HG03097 (cell line): ENCODE measurements around the gene CTBP2.

Experiments
- ATAC-seq: cut with Tn5 transposase; IDR thresholded peaks from one replicate; pipeline ENCODE4 v1.9.1; 2021; ENCODE audit not compliant: unreplicated experiment, low FRiP score

The CTBP2 gene

GRCh38 chr10:125129076-125129458, 31.3 kb downstream of the CTBP2 start:
- no peak for ATAC-seq

DNA sequence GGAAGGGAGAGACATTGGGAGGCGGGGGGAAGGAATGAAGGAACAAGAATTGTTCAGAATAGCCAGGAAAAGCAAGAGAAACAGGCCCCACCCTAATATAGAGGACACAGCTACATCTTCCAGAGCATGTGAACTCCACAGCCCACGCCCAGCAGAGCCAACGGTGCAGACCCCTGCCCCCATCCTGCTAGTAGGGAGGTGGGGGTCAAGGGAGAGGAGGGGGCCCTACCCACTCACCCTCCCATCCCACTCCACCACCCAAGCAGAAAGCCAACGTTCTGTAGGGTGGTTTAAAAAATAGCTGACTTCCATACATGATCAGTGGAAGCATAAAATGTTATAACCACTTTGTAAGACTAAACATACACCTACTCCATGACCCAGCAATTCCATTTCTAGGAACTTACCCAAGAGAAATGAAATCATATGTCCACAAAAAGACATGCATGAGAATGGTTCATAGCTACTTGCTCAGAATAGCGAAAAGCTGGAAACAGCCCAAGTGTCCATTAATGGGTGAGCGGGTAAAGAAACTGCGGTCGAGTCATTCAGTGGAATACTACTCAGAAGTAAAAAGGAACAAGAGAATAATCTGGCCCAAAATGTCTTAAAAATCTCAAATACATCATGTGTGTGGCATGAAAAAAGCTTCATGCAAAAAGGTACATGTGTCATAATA, 31.8 kb downstream of the CTBP2 start:
- no peak for ATAC-seq

- no peak for ATAC-seq
Measured at GRCh38 chr10:125127986-125128385, 32.4 kb downstream of the CTBP2 start.

DNA sequence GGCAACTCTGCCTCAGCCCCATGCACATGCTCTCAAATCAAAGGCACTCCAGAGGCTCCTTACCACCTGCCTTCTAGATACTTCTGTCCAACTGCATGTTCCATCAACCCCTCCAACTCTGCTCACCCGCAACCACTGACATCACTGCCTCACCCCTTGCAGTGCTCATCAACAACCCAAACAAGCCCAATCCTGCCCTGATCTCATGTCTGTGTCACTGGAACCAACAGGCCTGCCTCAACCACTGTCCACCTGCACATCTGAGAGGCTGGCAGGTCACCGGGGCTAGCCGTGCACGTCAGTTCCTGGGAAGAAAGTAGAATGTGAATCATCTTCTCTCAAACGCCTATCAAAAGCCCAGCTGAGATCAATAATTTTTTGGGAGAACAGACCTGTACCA, 33.3 kb downstream of the CTBP2 start:
- no peak for ATAC-seq

DNA sequence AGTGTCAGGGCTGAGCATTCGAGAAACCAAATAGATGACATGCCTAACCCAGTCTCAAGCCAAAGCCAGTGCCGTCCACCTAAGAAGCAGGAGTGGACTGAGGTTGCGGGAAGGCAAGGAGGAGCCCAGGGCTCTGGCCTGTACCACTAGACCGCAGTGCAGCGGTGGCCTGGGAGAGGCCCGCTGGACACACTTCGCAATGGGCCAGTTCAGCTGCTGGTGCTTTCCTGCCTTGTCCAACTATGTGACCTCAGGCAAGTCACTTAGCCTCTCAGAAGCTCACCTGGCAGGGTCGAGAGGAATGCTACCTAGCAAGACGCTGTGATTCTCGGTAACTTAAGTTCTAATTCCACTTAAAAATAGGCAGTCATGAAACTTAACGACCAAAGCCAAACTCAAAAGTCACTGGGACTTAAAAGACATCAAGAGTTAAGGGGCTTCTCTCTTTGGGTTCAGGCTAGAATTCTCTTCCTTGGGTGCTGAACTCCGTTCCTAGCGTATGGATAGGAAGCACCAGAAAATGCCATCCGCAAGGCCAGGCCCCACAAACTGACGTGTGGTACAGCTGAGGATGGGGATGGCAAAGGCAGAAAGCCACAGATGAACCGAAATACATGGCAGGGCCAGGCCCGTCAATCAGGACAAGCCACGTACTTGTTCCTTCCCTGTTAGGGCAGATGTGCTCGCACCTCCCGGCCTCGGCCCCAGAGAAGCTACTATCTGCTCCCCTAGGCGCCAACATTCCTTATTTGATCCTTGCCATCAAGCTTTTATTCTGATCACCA, 34.2 kb downstream of the CTBP2 start:
- no peak for ATAC-seq

DNA sequence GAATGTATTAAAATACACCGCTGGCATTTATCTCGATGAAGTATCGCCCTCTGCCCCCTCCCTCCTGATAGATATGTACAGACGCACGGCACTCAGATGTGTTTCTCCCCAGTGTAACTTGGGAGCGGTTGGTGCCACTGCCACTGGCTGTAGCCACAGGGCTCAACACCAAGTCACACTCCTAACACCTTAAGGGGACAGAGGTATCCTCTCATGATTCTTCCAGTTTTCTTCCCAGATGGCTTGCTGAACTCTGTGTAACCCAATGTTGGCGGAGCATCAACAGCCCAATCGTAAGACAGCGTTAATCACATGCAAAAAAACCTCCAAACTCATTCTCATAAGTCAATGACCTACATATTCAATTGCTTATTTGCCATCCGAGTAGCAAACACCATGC, 35.5 kb downstream of the CTBP2 start:
- ATAC-seq, result no peak

GRCh38 chr10:125124115-125124487, 36.3 kb downstream of the CTBP2 start:
- no peak for ATAC-seq

DNA sequence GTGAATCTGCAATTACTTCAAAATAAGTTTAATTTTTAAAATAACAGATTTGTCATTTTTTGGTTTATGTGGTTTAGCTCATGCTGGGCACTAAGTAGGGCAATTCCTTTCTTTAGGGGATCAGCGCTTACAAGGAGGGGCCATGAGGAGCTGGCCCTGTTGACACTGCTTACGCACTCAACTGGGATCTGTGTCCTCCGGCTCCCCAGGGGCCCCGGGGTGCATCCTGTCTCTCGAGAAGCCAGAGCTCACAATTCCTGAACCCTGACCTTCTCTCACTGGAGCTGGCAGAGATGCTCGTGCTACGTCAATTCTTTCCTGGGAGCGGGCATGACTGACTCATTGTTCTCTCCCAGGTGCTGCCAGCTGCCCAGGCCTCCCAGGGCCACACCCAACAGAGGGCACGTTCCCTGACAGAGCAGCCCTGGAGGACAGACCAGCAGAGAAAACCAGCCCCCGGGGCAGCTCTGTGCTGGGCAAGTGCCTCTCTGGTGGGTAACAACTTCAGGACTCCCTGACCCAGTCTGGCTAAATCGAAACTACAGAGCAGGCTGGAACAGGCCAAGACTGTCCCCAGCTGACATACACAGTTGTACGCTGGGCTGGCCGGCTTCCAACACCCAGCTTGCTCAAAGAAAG, 36.8 kb downstream of the CTBP2 start:
- ATAC-seq, result no peak

GRCh38 chr10:125122566-125122965, 37.8 kb downstream of the CTBP2 start:
- ATAC-seq, result no peak

DNA sequence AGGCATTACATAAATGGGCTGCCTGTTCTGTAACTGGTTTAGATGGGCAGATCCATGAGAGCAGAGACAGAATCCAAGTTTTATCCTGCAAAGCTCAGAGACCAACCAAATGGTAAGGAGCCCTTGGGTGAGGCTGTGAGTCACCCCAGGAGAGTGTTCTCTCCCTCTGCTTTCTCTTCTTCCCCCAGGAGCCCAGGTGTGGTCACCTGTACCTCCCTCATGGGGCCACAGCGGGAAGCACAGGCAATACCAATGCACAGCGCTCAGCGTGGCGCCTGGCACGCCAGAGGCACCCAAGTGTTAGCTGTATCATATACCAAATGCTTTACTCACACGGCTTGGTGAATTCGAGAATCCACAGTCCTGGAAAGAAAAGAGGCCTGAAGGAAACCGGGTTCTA, 39.4 kb downstream of the CTBP2 start:
- no peak for ATAC-seq

DNA sequence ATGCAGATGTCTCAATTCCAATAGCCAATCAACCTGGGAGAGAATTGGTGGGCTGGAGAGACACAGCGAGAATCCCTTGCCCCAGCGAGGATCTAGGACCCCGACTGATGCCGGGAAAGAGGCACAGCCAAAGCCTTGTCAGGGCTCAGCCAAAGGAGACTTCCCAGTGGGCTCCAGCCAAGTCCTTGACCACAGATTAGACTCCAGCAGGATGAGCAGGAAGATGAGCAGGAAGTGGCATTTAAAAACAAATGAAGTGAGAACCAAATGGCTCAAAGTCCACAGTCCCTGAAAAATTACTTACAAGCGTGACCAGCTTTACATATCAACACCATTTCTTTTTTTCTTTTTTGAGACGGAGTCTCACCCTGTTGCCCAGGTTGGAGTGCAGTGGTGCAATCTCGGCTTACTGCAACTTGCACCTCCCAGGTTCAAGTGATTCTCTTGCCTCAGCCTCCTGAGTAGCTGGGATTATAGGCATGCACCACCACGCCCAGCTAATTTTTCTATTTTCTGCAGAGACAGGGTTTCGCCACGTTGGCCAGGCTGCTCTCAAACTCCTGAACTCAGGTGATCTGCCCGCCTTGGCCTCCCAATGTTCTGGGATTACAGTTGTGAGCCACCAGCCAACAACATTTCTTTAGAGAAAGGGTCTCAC, 40.2 kb downstream of the CTBP2 start:
- no peak for ATAC-seq

DNA sequence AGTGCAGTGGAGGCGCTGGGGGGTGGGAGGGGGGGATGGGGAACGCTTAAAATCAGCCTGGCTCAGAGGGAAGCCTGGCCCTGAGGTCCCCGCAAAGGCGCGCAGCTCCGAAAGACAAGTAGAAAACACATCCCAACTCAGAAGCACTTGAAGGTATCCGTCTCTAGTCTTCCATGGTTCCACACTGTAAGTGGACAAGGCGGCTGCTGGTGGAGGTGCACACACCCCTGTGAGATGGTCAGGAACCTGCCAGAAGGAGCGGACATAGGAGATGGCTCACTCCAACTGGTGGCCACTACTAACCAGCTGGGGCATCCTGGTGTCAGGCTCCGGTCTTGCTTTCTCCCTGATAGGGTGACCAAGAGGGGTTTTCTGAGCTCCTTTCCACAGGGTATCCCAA, 41.7 kb downstream of the CTBP2 start:
- no peak for ATAC-seq

GRCh38 chr10:125118011-125118611, 42.3 kb downstream of the CTBP2 start:
- no peak for ATAC-seq

- ATAC-seq, result no peak
Measured at GRCh38 chr10:125116652-125117310, 43.6 kb downstream of the CTBP2 start.

DNA sequence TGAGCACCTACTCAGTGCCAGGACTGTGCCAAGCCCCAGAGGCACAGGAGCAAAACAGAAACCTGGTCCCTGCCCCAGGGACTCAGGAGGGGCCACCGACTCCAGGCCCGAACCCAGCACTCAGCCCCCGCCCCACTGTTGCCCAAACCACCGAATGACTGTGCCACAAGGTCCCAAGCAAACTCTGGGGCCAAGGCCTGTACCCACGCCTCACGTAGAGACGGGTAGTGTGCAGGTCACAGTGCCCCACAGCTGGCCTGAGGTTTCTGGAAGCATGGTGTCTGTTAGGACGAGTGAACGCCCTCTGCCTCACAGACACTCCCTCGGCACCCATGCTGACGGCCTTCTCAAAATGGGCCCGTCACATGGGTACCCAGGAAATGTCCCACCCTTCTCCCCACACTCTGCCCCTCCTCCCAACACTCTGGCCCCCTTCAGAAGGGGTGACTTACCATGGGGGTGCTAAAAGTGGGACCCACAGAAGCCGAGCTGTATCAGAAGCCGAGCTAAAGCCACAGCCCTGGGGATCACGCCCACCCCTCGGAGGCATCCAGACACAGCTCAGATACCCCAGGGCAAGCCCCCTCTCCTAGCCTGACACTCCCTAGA, 44.2 kb downstream of the CTBP2 start:
- ATAC-seq, result no peak

DNA sequence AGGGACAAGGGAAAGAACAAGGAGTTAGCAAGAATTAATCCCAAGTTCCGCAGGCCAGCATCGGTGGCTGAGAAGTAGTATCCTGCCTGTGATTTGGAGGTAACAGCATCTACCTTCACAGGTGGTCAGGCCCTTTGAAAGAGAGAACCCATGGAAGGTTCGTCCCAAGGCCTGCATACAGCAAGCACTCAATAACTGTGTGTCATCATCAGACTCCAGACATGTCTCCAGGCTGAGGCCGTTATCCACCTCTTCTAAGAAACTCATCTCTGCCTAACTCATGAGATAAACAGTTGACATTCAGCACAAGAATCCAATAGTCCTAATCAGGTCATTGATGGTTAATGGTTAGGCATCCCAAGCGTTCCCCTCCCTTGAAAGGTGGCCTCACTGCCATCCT, 45.0 kb downstream of the CTBP2 start:
- ATAC-seq, result no peak

DNA sequence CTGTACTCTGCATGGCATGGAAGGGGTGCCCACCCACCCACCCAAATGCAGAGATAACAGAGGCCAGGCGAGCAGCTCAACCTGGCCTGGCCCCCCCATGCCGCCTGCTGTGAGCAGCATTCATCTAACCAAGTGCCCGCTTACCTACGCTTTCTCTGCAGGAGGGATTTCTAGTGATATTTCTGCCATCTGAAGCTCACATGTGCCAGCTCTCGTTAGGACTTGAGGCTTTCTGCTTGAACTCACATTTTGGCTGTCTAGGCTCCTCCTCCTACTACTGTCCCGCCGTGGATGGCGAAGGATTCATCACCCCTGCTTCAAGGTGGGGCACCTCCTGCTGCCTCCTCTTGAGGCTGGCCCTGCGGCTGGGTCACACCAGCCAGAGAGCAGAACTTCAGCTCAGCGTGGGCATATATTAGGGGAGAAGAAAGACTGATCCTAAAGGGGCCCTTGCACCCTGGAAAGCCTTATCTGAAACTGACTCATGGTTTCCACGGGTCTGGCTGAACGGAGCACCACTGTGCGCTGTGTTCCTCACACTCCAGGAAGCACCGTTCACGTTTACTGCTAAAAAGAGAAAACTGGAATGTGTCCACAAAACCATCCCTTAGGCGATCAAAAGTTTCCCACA, 45.5 kb downstream of the CTBP2 start:
- ATAC-seq, result no peak

DNA sequence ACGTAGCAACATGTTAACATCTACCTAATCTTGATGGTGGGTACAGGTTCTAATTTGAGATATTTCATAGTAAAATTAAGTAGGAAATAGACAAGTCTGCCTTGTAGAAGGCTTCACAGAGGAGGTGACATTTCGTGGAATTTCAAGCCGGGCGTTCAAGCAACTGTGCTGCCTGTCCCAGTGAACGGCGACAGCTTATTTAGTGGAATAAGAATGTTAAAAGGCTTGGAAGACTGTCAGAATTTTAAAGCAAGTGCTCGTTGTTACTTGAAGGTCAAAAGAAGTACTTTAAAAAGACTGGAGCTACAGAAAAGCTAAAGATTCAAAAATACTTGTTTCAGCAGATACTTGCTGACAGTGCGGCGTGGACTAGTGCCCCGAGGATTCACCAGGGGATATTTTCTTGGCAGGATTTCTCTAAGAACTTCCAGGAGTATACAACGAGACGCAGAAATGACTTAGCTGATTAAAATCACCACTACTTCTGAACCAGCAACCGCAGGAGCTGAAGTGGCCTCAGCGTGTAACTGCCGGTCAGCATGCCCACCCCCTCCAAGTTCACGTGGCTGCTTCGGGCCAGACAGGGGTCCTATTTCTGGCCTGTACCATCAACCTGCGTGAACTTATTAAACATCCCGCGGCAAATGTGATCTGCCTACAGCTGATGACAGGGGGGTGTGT, 46.5 kb downstream of the CTBP2 start:
- ATAC-seq, result no peak
